ENCODE results near the gene AP3B2. TPM values are rescaled to one million over a fixed set of nuclear protein-coding genes. Genes with fewer than 3 reads are reported as not detected.

AP3B2 gene
- total and polyA plus RNA-seq, 2 donors (not counting 3 experiments of a cell fraction or from before 2014, with no cell fraction given): not detected

GRCh38 chr15:82692171-82692570, 17.5 kb downstream of the AP3B2 start:
- BruUV-seq (replicated peaks): no TSS peak
- Histone ChIP-seq H3K4me1 (ENCODE audit: control insufficient read depth, extremely low read depth, insufficient read depth, low read length) (no peaks in the 10 kb centered on the region), H3K9ac (replicated peaks; ENCODE audit: extremely low read depth, insufficient read depth, low read length) (no peak overlapping the region), H3K9me3 (replicated peaks; ENCODE audit: control insufficient read depth, insufficient read depth, low read length) (no peaks in the 10 kb centered on the region), H3K27ac (ENCODE audit: insufficient read depth, low read depth, low read length) (no peak overlapping the region), H3K9me1 (replicated peaks; ENCODE audit: control insufficient read depth, extremely low read depth, insufficient read depth, low read length) (no peaks in the 10 kb centered on the region), H3K27me3 (ENCODE audit: control insufficient read depth in 2 of 2, insufficient read depth in 2 of 2, low read length in 2 of 2) (no peaks in the 10 kb centered on the region), H3K79me2 (ENCODE audit: control insufficient read depth, insufficient read depth, low read length) (no peaks in the 10 kb centered on the region), H3K36me3 (ENCODE audit: control insufficient read depth in 2 of 2, extremely low read depth in 1 of 2, insufficient read depth in 2 of 2, low read length in 2 of 2) (no peaks in the 10 kb centered on the region), H4K20me1 (replicated peaks; ENCODE audit: control insufficient read depth, extremely low read depth, insufficient read depth, low read length) (no peaks in the 10 kb centered on the region), H2AFZ (ENCODE audit: low read depth, low read length) (no peak overlapping the region), H3K4me2 (ENCODE audit: insufficient read depth, low read length) (no peak overlapping the region), H3K4me3 (replicated peaks in 1 of 3; ENCODE audit: insufficient read depth in 1 of 3, low read depth in 1 of 3, low read length in 3 of 3) (no peak overlapping the region)
- TF ChIP-seq MAX (IDR thresholded peaks at IDR 0.05; ENCODE audit: insufficient read depth, insufficient read length): no peak
- no peak for TF ChIP-seq JUN (IDR thresholded peaks at IDR 0.05; ENCODE audit: borderline replicate concordance, insufficient read depth, insufficient read length, low read depth)
- no peak for TF ChIP-seq CTCF (IDR thresholded peaks at IDR 0.05; ENCODE audit: extremely low read depth in 1 of 2, insufficient read depth in 1 of 2, low read depth in 1 of 2, low read length in 2 of 2)
- no peak for TF ChIP-seq EZH2 (IDR thresholded peaks at IDR 0.05; ENCODE audit: borderline replicate concordance, low read depth, low read length, severe bottlenecking)
- TF ChIP-seq GATA2 (IDR thresholded peaks at IDR 0.05; ENCODE audit: insufficient read depth, insufficient read length, low read depth, low read length): no peak
- TF ChIP-seq FOS (IDR thresholded peaks at IDR 0.05; ENCODE audit: borderline replicate concordance, insufficient read depth, low read length): no peak
- no peak for TF ChIP-seq MYC (IDR thresholded peaks at IDR 0.05; ENCODE audit: low read depth, low read length)
- no peak for TF ChIP-seq POLR2A (IDR thresholded peaks at IDR 0.05; ENCODE audit: low read depth, low read length)
- TF ChIP-seq POLR2AphosphoS5 (IDR thresholded peaks at IDR 0.05; ENCODE audit: insufficient read depth, low read depth, low read length): no peak
- CTCF ChIA-PET: no interaction called here
- DNase-seq (ENCODE audit: low read depth, low spot score) (no peak), FAIRE-seq (no peak)
- POLR2A ChIA-PET: no interaction called here
- dilution Hi-C loops (cut with MboI; ENCODE audit: extremely low pct_ligation_motif_present, low sequenced_read_pairs) (no loop called here), intact Hi-C loops (cut with micrococcal nuclease) (no loop called here)
